Amygdala (tissue), 56 donors: ENCODE results near the gene TNFSF13B.

Experiments used
- DNase-seq, 56 donors: peaks; one replicate each; lab custom pipeline; 2025; lab: John Stamatoyannopoulos, UW

The TNFSF13B gene

GRCh38 chr13:108342369-108343289, 73.1 kb downstream of the TNFSF13B start:
- DNase-seq = peak in 5 of 56 donors; percentile 2 to 26 (median 4)

GRCh38 chr13:108345016-108345415, 75.5 kb downstream of the TNFSF13B start:
- DNase-seq = no peak

GRCh38 chr13:108346376-108346775, 76.9 kb downstream of the TNFSF13B start:
- no peak for DNase-seq

GRCh38 chr13:108349269-108349668, 79.8 kb downstream of the TNFSF13B start:
- DNase-seq = no peak

GRCh38 chr13:108350579-108350978, 81.1 kb downstream of the TNFSF13B start:
- no peak for DNase-seq

GRCh38 chr13:108352599-108352998, 83.1 kb downstream of the TNFSF13B start:
- no peak for DNase-seq

GRCh38 chr13:108357228-108357627, 87.7 kb downstream of the TNFSF13B start:
- DNase-seq = no peak
